ENCODE results near the gene RYR3. TPM values are rescaled to one million over a fixed set of nuclear protein-coding genes. Genes with fewer than 3 reads are reported as not detected.

Gene RYR3
- total RNA-seq, 4 donors from 2014 or later, result 0.38 to 1.8 (median 1.2) TPM

GRCh38 chr15:33846142-33846541, 535.4 kb downstream of the RYR3 start:
- no peak overlapping the region for H3K4me3 ChIP-seq (ENCODE audit: low read depth, poor library complexity, severe bottlenecking)
- 85 to 89% methylated on average over 2 of the region's 2 CpGs for WGBS, 2 donors
- intact Hi-C loops (cut with DNase I; ENCODE audit: low total_unique reads), result no loop called here
- no peak for DNase-seq (ENCODE audit: low spot score in 2 of 2)
- TF ChIP-seq, protein P1, sequence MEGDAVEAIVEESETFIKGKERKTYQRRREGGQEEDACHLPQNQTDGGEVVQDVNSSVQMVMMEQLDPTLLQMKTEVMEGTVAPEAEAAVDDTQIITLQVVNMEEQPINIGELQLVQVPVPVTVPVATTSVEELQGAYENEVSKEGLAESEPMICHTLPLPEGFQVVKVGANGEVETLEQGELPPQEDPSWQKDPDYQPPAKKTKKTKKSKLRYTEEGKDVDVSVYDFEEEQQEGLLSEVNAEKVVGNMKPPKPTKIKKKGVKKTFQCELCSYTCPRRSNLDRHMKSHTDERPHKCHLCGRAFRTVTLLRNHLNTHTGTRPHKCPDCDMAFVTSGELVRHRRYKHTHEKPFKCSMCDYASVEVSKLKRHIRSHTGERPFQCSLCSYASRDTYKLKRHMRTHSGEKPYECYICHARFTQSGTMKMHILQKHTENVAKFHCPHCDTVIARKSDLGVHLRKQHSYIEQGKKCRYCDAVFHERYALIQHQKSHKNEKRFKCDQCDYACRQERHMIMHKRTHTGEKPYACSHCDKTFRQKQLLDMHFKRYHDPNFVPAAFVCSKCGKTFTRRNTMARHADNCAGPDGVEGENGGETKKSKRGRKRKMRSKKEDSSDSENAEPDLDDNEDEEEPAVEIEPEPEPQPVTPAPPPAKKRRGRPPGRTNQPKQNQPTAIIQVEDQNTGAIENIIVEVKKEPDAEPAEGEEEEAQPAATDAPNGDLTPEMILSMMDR (IDR thresholded peaks at IDR 0.05), result no peak
- TF ChIP-seq POLR2A (IDR thresholded peaks at IDR 0.05), result no peak

- intact Hi-C loops (cut with DNase I; ENCODE audit: low total_unique reads), result no loop called here
- DNase-seq (ENCODE audit: low spot score in 2 of 2), result no peak
- H3K4me3 ChIP-seq (ENCODE audit: low read depth, poor library complexity, severe bottlenecking), result no peak overlapping the region
- 85% methylated on average over 6 of the region's 6 CpGs for WGBS, 2 donors
- TF ChIP-seq POLR2A (IDR thresholded peaks at IDR 0.05), result no peak
- TF ChIP-seq, protein P1 (IDR thresholded peaks at IDR 0.05), result no peak
Observed at GRCh38 chr15:33846862-33847261, 536.1 kb downstream of the RYR3 start.

DNA sequence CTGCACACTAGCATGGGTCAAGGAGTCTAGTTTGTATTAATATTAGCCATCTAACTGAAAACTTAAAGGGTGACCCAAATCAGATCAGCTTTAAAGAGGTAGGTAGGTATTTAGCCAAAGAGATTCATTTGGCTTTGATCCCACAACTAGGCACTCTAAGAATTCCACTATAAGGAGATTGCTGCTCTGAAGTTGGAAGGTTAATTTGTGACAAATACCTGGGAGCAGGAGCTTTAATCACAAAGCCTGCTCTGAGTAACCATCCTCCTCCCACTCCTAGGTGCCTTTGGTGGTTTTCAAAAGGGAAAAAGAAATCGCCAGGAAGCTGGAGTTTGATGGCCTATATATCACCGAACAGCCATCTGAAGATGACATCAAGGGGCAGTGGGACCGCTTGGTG, 537.2 kb downstream of the RYR3 start:
- TF ChIP-seq, protein P1 (IDR thresholded peaks at IDR 0.05), result no peak
- TF ChIP-seq POLR2A (IDR thresholded peaks at IDR 0.05), result no peak
- WGBS, 2 donors, result 92 to 97% methylated on average over 3 of the region's 3 CpGs
- no peak for DNase-seq (ENCODE audit: low spot score in 2 of 2)
- H3K4me3 ChIP-seq (ENCODE audit: low read depth, poor library complexity, severe bottlenecking), result no peak overlapping the region
- intact Hi-C loops (cut with DNase I; ENCODE audit: low total_unique reads), result no loop called here

GRCh38 chr15:33851079-33851478, 540.3 kb downstream of the RYR3 start:
- no peak overlapping the region for H3K4me3 ChIP-seq (ENCODE audit: low read depth, poor library complexity, severe bottlenecking)
- DNase-seq (ENCODE audit: low spot score in 2 of 2), result no peak
- intact Hi-C loops (cut with DNase I; ENCODE audit: low total_unique reads), result no loop called here
- no peak for TF ChIP-seq POLR2A (IDR thresholded peaks at IDR 0.05)
- TF ChIP-seq, protein P1 (IDR thresholded peaks at IDR 0.05), result no peak
- WGBS, 2 donors, result 72 to 74% methylated on average over 1 of the region's 1 CpG

- 79 to 83% methylated on average over 1 of the region's 1 CpG for WGBS, 2 donors
- DNase-seq (ENCODE audit: low spot score in 2 of 2), result no peak
- no peak for TF ChIP-seq POLR2A (IDR thresholded peaks at IDR 0.05)
- TF ChIP-seq, protein P1 (IDR thresholded peaks at IDR 0.05), result no peak
- H3K4me3 ChIP-seq (ENCODE audit: low read depth, poor library complexity, severe bottlenecking), result no peak overlapping the region
- intact Hi-C loops (cut with DNase I; ENCODE audit: low total_unique reads), result no loop called here
Observed at GRCh38 chr15:33852094-33852493, 541.3 kb downstream of the RYR3 start.

- TF ChIP-seq POLR2A (IDR thresholded peaks at IDR 0.05), result no peak
- TF ChIP-seq, protein P1 (IDR thresholded peaks at IDR 0.05), result no peak
- intact Hi-C loops (cut with DNase I; ENCODE audit: low total_unique reads), result no loop called here
- no peak overlapping the region for H3K4me3 ChIP-seq (ENCODE audit: low read depth, poor library complexity, severe bottlenecking)
- 86% methylated on average over 2 of the region's 2 CpGs for WGBS, 2 donors
- no peak for DNase-seq (ENCODE audit: low spot score in 2 of 2)
Observed at GRCh38 chr15:33852570-33852969, 541.8 kb downstream of the RYR3 start.

Data from lower leg skin (tissue), 4 donors.